ENCODE results near the gene PGP. TPM values are rescaled to one million over a fixed set of nuclear protein-coding genes. Genes with fewer than 3 reads are reported as not detected.

PGP gene
- total and polyA plus RNA-seq, 10 of the 15 experiments (the other 5 are each of a cell fraction or from before 2014, with no cell fraction given): 0.42 to 28.0 (median 12.1) TPM

DNA sequence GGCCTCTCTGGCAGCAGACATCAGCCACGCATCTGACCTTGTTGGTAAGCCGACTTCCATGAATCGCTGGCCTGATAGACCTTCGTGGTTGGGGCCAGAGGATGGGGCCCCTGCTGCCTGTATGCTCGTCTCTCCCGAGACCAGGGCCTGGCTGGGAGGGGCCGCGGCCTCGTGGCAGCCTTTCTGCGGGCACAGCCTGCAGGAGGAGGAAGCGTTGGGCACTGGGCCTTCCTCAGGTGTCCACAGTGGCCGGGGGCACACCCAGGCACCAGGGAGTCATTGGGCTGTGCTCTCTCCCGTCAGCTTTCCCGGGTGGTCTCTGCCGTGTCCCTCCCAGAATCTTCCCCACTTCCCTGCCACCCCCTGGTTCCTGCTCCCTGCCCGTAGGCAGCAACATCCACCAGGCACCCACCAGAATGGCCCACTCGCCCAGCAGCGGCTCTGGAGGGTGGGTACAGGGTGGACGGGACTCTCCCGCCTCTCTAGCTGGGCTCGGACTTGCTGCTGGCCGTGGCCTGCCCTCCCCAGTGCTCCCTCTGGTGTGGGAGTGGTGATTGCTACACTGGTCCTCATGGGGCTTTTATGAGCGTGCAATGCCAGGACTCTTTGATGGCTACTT lies 15.1 kb upstream of the PGP start:
- FAIRE-seq (no peak), DNase-seq (ENCODE audit: low read depth, low spot score) (no peak), ATAC-seq (no peak)
- no TSS peak for BruUV-seq (replicated peaks)
- Histone ChIP-seq H3K4me2 (ENCODE audit: control insufficient read depth, insufficient read depth) (no peak overlapping the region), H3K4me3 (no peak overlapping the region), H3K9me3 (replicated peaks; ENCODE audit: control insufficient read depth, insufficient read depth, low read length) (no peaks in the 10 kb centered on the region), H2AFZ (ENCODE audit: control insufficient read depth, low read depth, low read length) (no peak overlapping the region), H3K27me3 (replicated peaks in 1 of 2; ENCODE audit: control insufficient read depth in 2 of 2, insufficient read depth in 2 of 2, low read length in 1 of 2) (no peaks in the 10 kb centered on the region), H4K20me1 (ENCODE audit: control insufficient read depth, insufficient read depth) (no peaks in the 10 kb centered on the region), H3K36me3 (ENCODE audit: control insufficient read depth in 2 of 2, insufficient read depth in 2 of 2, low read length in 1 of 2) (peaks cover 4 to 42% of the 10 kb centered on the region in 2 experiments; a peak in 3 of 4 replicates), H3K27ac (ENCODE audit: control insufficient read depth, insufficient read depth) (no peak overlapping the region), H3K9ac (ENCODE audit: control insufficient read depth, insufficient read depth, low read length) (no peak overlapping the region), H3K4me1 (ENCODE audit: control insufficient read depth, insufficient read depth, low read length) (peaks cover 3% of the 10 kb centered on the region; the same call in 1 of the 2 replicates), H3K79me2 (ENCODE audit: control insufficient read depth, insufficient read depth, low read length) (peaks cover 15% of the 10 kb centered on the region)
- TF ChIP-seq IKZF2 (IDR thresholded peaks at IDR 0.05): no peak
- TF ChIP-seq, protein P1, sequence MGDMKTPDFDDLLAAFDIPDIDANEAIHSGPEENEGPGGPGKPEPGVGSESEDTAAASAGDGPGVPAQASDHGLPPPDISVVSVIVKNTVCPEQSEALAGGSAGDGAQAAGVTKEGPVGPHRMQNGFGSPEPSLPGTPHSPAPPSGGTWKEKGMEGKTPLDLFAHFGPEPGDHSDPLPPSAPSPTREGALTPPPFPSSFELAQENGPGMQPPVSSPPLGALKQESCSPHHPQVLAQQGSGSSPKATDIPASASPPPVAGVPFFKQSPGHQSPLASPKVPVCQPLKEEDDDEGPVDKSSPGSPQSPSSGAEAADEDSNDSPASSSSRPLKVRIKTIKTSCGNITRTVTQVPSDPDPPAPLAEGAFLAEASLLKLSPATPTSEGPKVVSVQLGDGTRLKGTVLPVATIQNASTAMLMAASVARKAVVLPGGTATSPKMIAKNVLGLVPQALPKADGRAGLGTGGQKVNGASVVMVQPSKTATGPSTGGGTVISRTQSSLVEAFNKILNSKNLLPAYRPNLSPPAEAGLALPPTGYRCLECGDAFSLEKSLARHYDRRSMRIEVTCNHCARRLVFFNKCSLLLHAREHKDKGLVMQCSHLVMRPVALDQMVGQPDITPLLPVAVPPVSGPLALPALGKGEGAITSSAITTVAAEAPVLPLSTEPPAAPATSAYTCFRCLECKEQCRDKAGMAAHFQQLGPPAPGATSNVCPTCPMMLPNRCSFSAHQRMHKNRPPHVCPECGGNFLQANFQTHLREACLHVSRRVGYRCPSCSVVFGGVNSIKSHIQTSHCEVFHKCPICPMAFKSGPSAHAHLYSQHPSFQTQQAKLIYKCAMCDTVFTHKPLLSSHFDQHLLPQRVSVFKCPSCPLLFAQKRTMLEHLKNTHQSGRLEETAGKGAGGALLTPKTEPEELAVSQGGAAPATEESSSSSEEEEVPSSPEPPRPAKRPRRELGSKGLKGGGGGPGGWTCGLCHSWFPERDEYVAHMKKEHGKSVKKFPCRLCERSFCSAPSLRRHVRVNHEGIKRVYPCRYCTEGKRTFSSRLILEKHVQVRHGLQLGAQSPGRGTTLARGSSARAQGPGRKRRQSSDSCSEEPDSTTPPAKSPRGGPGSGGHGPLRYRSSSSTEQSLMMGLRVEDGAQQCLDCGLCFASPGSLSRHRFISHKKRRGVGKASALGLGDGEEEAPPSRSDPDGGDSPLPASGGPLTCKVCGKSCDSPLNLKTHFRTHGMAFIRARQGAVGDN (IDR thresholded peaks at IDR 0.05): no peak
- TF ChIP-seq, protein P2, sequence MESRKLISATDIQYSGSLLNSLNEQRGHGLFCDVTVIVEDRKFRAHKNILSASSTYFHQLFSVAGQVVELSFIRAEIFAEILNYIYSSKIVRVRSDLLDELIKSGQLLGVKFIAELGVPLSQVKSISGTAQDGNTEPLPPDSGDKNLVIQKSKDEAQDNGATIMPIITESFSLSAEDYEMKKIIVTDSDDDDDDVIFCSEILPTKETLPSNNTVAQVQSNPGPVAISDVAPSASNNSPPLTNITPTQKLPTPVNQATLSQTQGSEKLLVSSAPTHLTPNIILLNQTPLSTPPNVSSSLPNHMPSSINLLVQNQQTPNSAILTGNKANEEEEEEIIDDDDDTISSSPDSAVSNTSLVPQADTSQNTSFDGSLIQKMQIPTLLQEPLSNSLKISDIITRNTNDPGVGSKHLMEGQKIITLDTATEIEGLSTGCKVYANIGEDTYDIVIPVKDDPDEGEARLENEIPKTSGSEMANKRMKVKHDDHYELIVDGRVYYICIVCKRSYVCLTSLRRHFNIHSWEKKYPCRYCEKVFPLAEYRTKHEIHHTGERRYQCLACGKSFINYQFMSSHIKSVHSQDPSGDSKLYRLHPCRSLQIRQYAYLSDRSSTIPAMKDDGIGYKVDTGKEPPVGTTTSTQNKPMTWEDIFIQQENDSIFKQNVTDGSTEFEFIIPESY (IDR thresholded peaks at IDR 0.05): no peak
- no peak for TF ChIP-seq FOXM1 (IDR thresholded peaks at IDR 0.05; ENCODE audit: low read depth, low read length)
- TF ChIP-seq BCL11A (IDR thresholded peaks at IDR 0.05; ENCODE audit: low read depth, low read length): no peak
- no peak for TF ChIP-seq ZNF24 (IDR thresholded peaks at IDR 0.05)
- TF ChIP-seq HDAC6 (IDR thresholded peaks at IDR 0.05; ENCODE audit: unreplicated experiment): no peak
- TF ChIP-seq, protein P3, sequence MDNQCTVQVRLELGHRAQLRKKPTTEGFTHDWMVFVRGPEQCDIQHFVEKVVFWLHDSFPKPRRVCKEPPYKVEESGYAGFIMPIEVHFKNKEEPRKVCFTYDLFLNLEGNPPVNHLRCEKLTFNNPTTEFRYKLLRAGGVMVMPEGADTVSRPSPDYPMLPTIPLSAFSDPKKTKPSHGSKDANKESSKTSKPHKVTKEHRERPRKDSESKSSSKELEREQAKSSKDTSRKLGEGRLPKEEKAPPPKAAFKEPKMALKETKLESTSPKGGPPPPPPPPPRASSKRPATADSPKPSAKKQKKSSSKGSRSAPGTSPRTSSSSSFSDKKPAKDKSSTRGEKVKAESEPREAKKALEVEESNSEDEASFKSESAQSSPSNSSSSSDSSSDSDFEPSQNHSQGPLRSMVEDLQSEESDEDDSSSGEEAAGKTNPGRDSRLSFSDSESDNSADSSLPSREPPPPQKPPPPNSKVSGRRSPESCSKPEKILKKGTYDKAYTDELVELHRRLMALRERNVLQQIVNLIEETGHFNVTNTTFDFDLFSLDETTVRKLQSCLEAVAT (IDR thresholded peaks at IDR 0.05): no peak
- no peak for TF ChIP-seq GABPA (IDR thresholded peaks at IDR 0.05; ENCODE audit: low read depth)
- TF ChIP-seq MYB (IDR thresholded peaks at IDR 0.05; ENCODE audit: borderline replicate concordance, low read depth, low read length): no peak
- CTCF ChIA-PET: no interaction called here
- RAD21 ChIA-PET (ENCODE audit: unreplicated experiment): no interaction called here
- POLR2A ChIA-PET: interaction anchor here (1.0 kb wide), 1 partner anchor 9 kb away, joined by 5 read pairs; no protein-coding TSS in a partner anchor
- intact Hi-C loops (cut with micrococcal nuclease; ENCODE audit: unreplicated experiment) (no loop called here), in situ Hi-C loops (cut with MboI) (no loop called here)
- 94% methylated on average over 23 of the region's 23 CpGs for WGBS (ENCODE audit: insufficient coverage, insufficient replicate concordance, low lambda C conversion rate, missing lambda C conversion rate)
- SMC1A ChIA-PET (ENCODE audit: uncharacterized antibody, unreplicated experiment): no interaction called here
